Measurements from ENCODE around the gene ADRM1. TPM values are rescaled to one million over a fixed set of nuclear protein-coding genes. Genes with fewer than 3 reads are reported as not detected.

The ADRM1 gene
- total RNA-seq, 4 donors from 2014 or later: 127 to 184 (median 173) TPM

GRCh38 chr20:62258499-62259293 is 44.1 kb upstream of the ADRM1 start:
- Histone ChIP-seq H3K27me3 (no peaks in the 10 kb centered on the region), H3K4me3 (no peak overlapping the region), H3K9me3 (no peaks in the 10 kb centered on the region), H3K36me3 (peaks cover 35 to 78% (median 60%) of the 10 kb centered on the region in 4 donors), H3K4me1 (peaks cover 5 to 21% (median 16%) of the 10 kb centered on the region in 4 donors), H3K27ac (replicated peaks in 1 of 4) (peak overlapping the region in 3 of 4 donors; percentile 25 to 51 (median 48))
- peak in 1 of 2 donors; percentile 14 for TF ChIP-seq POLR2AphosphoS5 (IDR thresholded peaks at IDR 0.05)
- TF ChIP-seq, protein P1, sequence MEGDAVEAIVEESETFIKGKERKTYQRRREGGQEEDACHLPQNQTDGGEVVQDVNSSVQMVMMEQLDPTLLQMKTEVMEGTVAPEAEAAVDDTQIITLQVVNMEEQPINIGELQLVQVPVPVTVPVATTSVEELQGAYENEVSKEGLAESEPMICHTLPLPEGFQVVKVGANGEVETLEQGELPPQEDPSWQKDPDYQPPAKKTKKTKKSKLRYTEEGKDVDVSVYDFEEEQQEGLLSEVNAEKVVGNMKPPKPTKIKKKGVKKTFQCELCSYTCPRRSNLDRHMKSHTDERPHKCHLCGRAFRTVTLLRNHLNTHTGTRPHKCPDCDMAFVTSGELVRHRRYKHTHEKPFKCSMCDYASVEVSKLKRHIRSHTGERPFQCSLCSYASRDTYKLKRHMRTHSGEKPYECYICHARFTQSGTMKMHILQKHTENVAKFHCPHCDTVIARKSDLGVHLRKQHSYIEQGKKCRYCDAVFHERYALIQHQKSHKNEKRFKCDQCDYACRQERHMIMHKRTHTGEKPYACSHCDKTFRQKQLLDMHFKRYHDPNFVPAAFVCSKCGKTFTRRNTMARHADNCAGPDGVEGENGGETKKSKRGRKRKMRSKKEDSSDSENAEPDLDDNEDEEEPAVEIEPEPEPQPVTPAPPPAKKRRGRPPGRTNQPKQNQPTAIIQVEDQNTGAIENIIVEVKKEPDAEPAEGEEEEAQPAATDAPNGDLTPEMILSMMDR (IDR thresholded peaks at IDR 0.05): no peak
- WGBS: 62% methylated on average over 17 of the region's 20 CpGs
- intact Hi-C loops (cut with DNase I): no loop called here
- no peak for DNase-seq (ENCODE audit: extremely low spot score)

GRCh38 chr20:62259294-62259565 is 43.6 kb upstream of the ADRM1 start:
- H3K4me1 ChIP-seq: peaks cover 5 to 21% (median 16%) of the 10 kb centered on the region in 4 donors
- no peak overlapping the region for H3K4me3 ChIP-seq
- WGBS: 85% methylated on average over 8 of the region's 8 CpGs
- H3K27me3 ChIP-seq: no peaks in the 10 kb centered on the region
- no peak for DNase-seq (ENCODE audit: extremely low spot score)
- TF ChIP-seq, protein P1 (IDR thresholded peaks at IDR 0.05): no peak
- TF ChIP-seq EP300 (IDR thresholded peaks at IDR 0.05) (no peak), POLR2AphosphoS5 (IDR thresholded peaks at IDR 0.05) (no peak), POLR2A (IDR thresholded peaks at IDR 0.05; ENCODE audit: low read depth) (no peak)
- intact Hi-C loops (cut with DNase I): no loop called here
- peaks cover 35 to 83% (median 65%) of the 10 kb centered on the region in 4 donors for H3K36me3 ChIP-seq
- H3K27ac ChIP-seq (replicated peaks in 1 of 4): peak overlapping the region in 3 of 4 donors; percentile 25 to 51 (median 48)
- H3K9me3 ChIP-seq: no peaks in the 10 kb centered on the region

- intact Hi-C loops (cut with DNase I): no loop called here
- 90% methylated on average over 10 of the region's 10 CpGs for WGBS
Measured at GRCh38 chr20:62262064-62262463, 40.7 kb upstream of the ADRM1 start.

GRCh38 chr20:62263396-62263795 is 39.4 kb upstream of the ADRM1 start:
- intact Hi-C loops (cut with DNase I): no loop called here
- Histone ChIP-seq H3K27me3 (no peaks in the 10 kb centered on the region), H3K27ac (replicated peaks in 1 of 4) (no peak overlapping the region), H3K9me3 (no peaks in the 10 kb centered on the region), H3K4me3 (no peak overlapping the region), H3K4me1 (peaks cover 9 to 12% (median 10%) of the 10 kb centered on the region in 4 donors), H3K36me3 (peaks cover 28 to 91% (median 74%) of the 10 kb centered on the region in 4 donors)
- TF ChIP-seq POLR2A (IDR thresholded peaks at IDR 0.05; ENCODE audit: low read depth) (no peak), EP300 (IDR thresholded peaks at IDR 0.05) (no peak), POLR2AphosphoS5 (IDR thresholded peaks at IDR 0.05) (no peak)
- TF ChIP-seq, protein P1 (IDR thresholded peaks at IDR 0.05): no peak
- DNase-seq (ENCODE audit: extremely low spot score): no peak
- 96% methylated on average over 13 of the region's 14 CpGs for WGBS

More at GRCh38 chr20:62262064-62262463, 40.7 kb upstream of the ADRM1 start:
- no peak overlapping the region for H3K27ac ChIP-seq (replicated peaks in 1 of 4)
- no peaks in the 10 kb centered on the region for H3K9me3 ChIP-seq
- no peaks in the 10 kb centered on the region for H3K27me3 ChIP-seq
- peaks cover 8 to 16% (median 16%) of the 10 kb centered on the region in 4 donors for H3K4me1 ChIP-seq
- TF ChIP-seq EP300 (IDR thresholded peaks at IDR 0.05) (no peak), POLR2AphosphoS5 (IDR thresholded peaks at IDR 0.05) (no peak), POLR2A (IDR thresholded peaks at IDR 0.05; ENCODE audit: low read depth) (no peak)
- TF ChIP-seq, protein P1 (IDR thresholded peaks at IDR 0.05): no peak
- no peak for DNase-seq (ENCODE audit: extremely low spot score)
- peaks cover 26 to 90% (median 75%) of the 10 kb centered on the region in 4 donors for H3K36me3 ChIP-seq
- no peak overlapping the region for H3K4me3 ChIP-seq

Data from esophagus muscularis mucosa (tissue), 4 donors.